HG03354 (cell line): Measurements from ENCODE around the gene OAF.
"Not testable (repeated sequence)": the region's sequence is repeated elsewhere in the genome, so short reads cannot be mapped to it uniquely, and the experiment has no call there.

Source experiments
- ATAC-seq: cut with Tn5 transposase; IDR thresholded peaks from one replicate; pipeline ENCODE4 v1.9.1; 2021; ENCODE audit warnings: mild to moderate bottlenecking; ENCODE audit not compliant: unreplicated experiment, poor library complexity, severe bottlenecking

OAF gene

GRCh38 chr11:120259241-120259640 lies 48.4 kb downstream of the OAF start:
- ATAC-seq = no peak

- ATAC-seq = no peak
Measured at GRCh38 chr11:120259988-120260565, 49.2 kb downstream of the OAF start.

- ATAC-seq = no peak
Measured at GRCh38 chr11:120260616-120261015, 49.8 kb downstream of the OAF start.

- no peak for ATAC-seq
Measured at GRCh38 chr11:120261321-120261720, 50.5 kb downstream of the OAF start.

- ATAC-seq = no peak
Measured at GRCh38 chr11:120261931-120262330, 51.1 kb downstream of the OAF start.

GRCh38 chr11:120267319-120267718 lies 56.5 kb downstream of the OAF start:
- ATAC-seq = no peak

GRCh38 chr11:120268686-120269085 lies 57.9 kb downstream of the OAF start:
- no peak for ATAC-seq

GRCh38 chr11:120270386-120270785 lies 59.6 kb downstream of the OAF start:
- no peak for ATAC-seq

- ATAC-seq = no peak
Measured at GRCh38 chr11:120271672-120272071, 60.8 kb downstream of the OAF start.

GRCh38 chr11:120272303-120272702 lies 61.5 kb downstream of the OAF start:
- ATAC-seq = no peak

- no peak for ATAC-seq
Measured at GRCh38 chr11:120273432-120273831, 62.6 kb downstream of the OAF start.

- not testable (repeated sequence) for ATAC-seq
Measured at GRCh38 chr11:120273956-120274355, 63.1 kb downstream of the OAF start.

- ATAC-seq = no peak
Measured at GRCh38 chr11:120279502-120279901, 68.7 kb downstream of the OAF start.
